ENCODE measurements around the gene C1orf21.

Gene C1orf21

DNA sequence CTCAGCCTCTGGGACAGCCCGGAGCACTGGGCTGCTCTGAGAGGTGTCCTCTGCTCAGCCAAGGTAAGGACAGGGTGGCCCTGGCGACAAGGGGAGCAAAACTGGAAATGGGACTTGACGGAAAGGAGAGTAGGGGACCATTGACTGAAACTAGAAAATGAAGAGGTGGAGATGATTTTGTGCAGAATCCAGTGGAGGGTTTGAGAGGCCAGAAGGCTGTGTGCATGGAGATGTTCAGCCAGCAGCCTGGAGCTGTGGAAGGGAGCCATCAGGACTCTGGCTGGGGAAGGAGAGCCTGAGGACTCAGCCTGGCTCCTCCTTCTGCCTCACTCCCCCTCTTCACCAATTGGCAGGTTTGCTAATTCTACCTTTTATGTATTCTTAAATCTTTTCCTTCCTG is 253.7 kb downstream of the C1orf21 start:
- no peak overlapping the region for H3K27ac ChIP-seq
- H3K36me3 ChIP-seq (replicated peaks): no peaks in the 10 kb centered on the region
- H3K4me3 ChIP-seq (ENCODE audit: low read depth, low read length): no peak overlapping the region
- in situ Hi-C loops (cut with HindIII; ENCODE audit: low pct_ligation_motif_present, low sequenced_read_pairs): no loop called here
- H3K27me3 ChIP-seq (replicated peaks): no peaks in the 10 kb centered on the region
- DNase-seq: no peak
- TF ChIP-seq, protein P1, sequence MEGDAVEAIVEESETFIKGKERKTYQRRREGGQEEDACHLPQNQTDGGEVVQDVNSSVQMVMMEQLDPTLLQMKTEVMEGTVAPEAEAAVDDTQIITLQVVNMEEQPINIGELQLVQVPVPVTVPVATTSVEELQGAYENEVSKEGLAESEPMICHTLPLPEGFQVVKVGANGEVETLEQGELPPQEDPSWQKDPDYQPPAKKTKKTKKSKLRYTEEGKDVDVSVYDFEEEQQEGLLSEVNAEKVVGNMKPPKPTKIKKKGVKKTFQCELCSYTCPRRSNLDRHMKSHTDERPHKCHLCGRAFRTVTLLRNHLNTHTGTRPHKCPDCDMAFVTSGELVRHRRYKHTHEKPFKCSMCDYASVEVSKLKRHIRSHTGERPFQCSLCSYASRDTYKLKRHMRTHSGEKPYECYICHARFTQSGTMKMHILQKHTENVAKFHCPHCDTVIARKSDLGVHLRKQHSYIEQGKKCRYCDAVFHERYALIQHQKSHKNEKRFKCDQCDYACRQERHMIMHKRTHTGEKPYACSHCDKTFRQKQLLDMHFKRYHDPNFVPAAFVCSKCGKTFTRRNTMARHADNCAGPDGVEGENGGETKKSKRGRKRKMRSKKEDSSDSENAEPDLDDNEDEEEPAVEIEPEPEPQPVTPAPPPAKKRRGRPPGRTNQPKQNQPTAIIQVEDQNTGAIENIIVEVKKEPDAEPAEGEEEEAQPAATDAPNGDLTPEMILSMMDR (IDR thresholded peaks at IDR 0.05; ENCODE audit: low read depth, low read length, missing control alignments): no peak

GRCh38 chr1:184641894-184642293 is 255.1 kb downstream of the C1orf21 start:
- Histone ChIP-seq H3K27ac (no peak overlapping the region), H3K4me3 (ENCODE audit: low read depth, low read length) (no peak overlapping the region), H3K27me3 (replicated peaks) (no peaks in the 10 kb centered on the region), H3K36me3 (replicated peaks) (no peaks in the 10 kb centered on the region)
- TF ChIP-seq, protein P1 (IDR thresholded peaks at IDR 0.05; ENCODE audit: low read depth, low read length, missing control alignments): no peak
- DNase-seq: no peak
- in situ Hi-C loops (cut with HindIII; ENCODE audit: low pct_ligation_motif_present, low sequenced_read_pairs): no loop called here

DNA sequence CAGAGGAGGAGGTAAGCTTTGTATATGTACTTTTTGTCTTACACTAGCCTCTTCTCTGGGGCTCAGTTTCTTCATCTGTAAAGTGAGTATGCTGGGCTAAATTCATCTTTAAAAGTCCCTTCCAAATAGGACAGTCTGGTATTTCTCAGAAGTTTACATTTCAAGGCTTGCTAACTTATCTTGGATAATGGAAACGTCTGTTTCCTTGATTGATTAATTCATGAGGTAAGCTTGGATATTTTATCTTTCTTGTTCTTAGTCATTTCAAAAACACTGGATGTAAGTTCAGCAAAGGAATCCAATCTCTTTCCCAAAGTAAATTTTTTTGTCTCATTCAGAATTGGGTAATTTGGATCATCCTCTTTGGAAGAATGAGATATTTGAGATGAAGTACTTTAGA is 256.8 kb downstream of the C1orf21 start:
- TF ChIP-seq, protein P1 (IDR thresholded peaks at IDR 0.05; ENCODE audit: low read depth, low read length, missing control alignments): no peak
- in situ Hi-C loops (cut with HindIII; ENCODE audit: low pct_ligation_motif_present, low sequenced_read_pairs): no loop called here

DNA sequence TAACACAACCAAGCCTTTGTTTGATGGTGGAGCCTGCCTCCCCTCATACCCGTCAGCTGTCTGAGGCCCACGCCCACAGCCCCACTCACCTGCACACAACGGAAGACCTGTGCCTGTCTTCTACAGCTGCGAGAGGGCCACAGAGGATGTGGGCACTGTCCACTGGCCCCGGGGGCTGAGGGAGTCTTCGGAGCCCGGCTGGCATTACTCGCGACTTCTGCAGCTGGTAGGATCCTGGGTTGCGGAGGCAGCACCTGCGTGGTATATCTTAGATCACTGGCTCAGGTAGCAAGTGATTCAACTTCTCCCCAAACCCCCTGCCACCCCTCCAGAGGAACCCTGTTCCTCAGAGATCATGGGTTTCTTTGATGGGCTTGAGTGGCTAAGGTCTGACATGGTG is 257.9 kb downstream of the C1orf21 start:
- H3K27me3 ChIP-seq (replicated peaks): no peaks in the 10 kb centered on the region

More for the DNA sequence above, 256.8 kb downstream of the C1orf21 start:
- H3K27ac ChIP-seq: no peak overlapping the region
- no peak for DNase-seq
- no peaks in the 10 kb centered on the region for H3K27me3 ChIP-seq (replicated peaks)
- H3K4me3 ChIP-seq (ENCODE audit: low read depth, low read length): no peak overlapping the region
- no peaks in the 10 kb centered on the region for H3K36me3 ChIP-seq (replicated peaks)

GRCh38 chr1:184646178-184646701 is 259.4 kb downstream of the C1orf21 start:
- H3K27ac ChIP-seq: no peak overlapping the region
- TF ChIP-seq, protein P1 (IDR thresholded peaks at IDR 0.05; ENCODE audit: low read depth, low read length, missing control alignments): no peak
- in situ Hi-C loops (cut with HindIII; ENCODE audit: low pct_ligation_motif_present, low sequenced_read_pairs): no loop called here
- no peak overlapping the region for H3K4me3 ChIP-seq (ENCODE audit: low read depth, low read length)
- DNase-seq: no peak
- H3K27me3 ChIP-seq (replicated peaks): no peaks in the 10 kb centered on the region
- H3K36me3 ChIP-seq (replicated peaks): no peaks in the 10 kb centered on the region

More for the DNA sequence above, 257.9 kb downstream of the C1orf21 start:
- H3K36me3 ChIP-seq (replicated peaks): no peaks in the 10 kb centered on the region
- no peak overlapping the region for H3K27ac ChIP-seq
- in situ Hi-C loops (cut with HindIII; ENCODE audit: low pct_ligation_motif_present, low sequenced_read_pairs): no loop called here
- TF ChIP-seq, protein P1 (IDR thresholded peaks at IDR 0.05; ENCODE audit: low read depth, low read length, missing control alignments): no peak
- no peak for DNase-seq
- H3K4me3 ChIP-seq (ENCODE audit: low read depth, low read length): no peak overlapping the region

- DNase-seq: no peak
- no peak overlapping the region for H3K4me3 ChIP-seq (ENCODE audit: low read depth, low read length)
- in situ Hi-C loops (cut with HindIII; ENCODE audit: low pct_ligation_motif_present, low sequenced_read_pairs): no loop called here
- no peaks in the 10 kb centered on the region for H3K36me3 ChIP-seq (replicated peaks)
- H3K27ac ChIP-seq: no peak overlapping the region
- TF ChIP-seq, protein P1 (IDR thresholded peaks at IDR 0.05; ENCODE audit: low read depth, low read length, missing control alignments): no peak
- H3K27me3 ChIP-seq (replicated peaks): no peaks in the 10 kb centered on the region
These were observed 260.0 kb downstream of the C1orf21 start for GRCh38 chr1:184646824-184647223.

All from brain microvascular endothelial cell (primary cell).